ENCODE measurements around the gene TRIM62.

TRIM62 gene

DNA sequence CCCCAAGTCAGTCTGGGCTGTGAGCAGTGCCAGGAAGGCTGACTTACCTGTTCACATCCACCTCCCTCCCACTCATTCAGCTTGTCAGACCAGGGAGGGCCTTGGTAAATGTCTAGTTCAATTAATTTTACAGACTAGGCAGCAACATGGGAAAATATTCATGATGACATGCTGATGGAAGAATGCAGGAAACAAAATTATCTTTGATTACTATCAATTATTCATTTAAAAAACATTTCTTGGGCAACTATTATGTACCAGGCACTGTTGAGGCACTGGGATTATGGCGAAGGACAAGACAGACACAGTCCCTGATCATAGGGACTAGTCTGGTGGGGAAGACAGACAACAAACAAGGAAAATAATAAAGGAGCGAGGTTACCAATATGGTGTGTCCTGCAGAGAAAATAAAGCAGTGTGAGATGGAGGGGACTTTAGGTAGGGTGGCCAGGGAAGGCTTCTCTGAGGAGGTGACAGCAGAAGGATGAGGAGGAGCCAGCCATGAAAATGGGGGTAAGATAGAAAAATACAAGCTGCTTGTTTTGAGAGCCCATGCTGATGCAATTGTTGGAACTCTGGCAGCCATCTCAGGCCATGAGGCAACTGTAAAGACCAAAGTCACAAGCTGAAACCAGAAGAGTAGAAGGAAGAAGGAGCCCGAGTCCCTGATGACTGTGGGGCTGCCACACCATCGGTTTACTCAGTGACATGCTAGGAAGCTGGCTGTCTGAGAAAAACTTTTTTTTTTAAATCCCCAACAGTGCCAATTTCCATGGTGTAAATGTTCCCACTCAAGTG is 14.0 kb downstream of the TRIM62 start:
- no peak overlapping the region for H3K4me3 ChIP-seq (ENCODE audit: low read depth, low read length)
- DNase-seq (ENCODE audit: low read depth), result no peak
- TF ChIP-seq, protein P1, sequence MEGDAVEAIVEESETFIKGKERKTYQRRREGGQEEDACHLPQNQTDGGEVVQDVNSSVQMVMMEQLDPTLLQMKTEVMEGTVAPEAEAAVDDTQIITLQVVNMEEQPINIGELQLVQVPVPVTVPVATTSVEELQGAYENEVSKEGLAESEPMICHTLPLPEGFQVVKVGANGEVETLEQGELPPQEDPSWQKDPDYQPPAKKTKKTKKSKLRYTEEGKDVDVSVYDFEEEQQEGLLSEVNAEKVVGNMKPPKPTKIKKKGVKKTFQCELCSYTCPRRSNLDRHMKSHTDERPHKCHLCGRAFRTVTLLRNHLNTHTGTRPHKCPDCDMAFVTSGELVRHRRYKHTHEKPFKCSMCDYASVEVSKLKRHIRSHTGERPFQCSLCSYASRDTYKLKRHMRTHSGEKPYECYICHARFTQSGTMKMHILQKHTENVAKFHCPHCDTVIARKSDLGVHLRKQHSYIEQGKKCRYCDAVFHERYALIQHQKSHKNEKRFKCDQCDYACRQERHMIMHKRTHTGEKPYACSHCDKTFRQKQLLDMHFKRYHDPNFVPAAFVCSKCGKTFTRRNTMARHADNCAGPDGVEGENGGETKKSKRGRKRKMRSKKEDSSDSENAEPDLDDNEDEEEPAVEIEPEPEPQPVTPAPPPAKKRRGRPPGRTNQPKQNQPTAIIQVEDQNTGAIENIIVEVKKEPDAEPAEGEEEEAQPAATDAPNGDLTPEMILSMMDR (IDR thresholded peaks at IDR 0.05; ENCODE audit: control insufficient read depth, extremely low read depth, insufficient read depth), result no peak

- TF ChIP-seq, protein P1 (IDR thresholded peaks at IDR 0.05; ENCODE audit: control insufficient read depth, extremely low read depth, insufficient read depth), result no peak
- H3K4me3 ChIP-seq (ENCODE audit: low read depth, low read length), result no peak overlapping the region
- no peak for DNase-seq (ENCODE audit: low read depth)
These were observed 16.0 kb downstream of the TRIM62 start for GRCh38 chr1:33165809-33166208.

- H3K4me3 ChIP-seq (ENCODE audit: low read depth, low read length), result no peak overlapping the region
- TF ChIP-seq, protein P1 (IDR thresholded peaks at IDR 0.05; ENCODE audit: control insufficient read depth, extremely low read depth, insufficient read depth), result no peak
- no peak for DNase-seq (ENCODE audit: low read depth)
These were observed 16.6 kb downstream of the TRIM62 start for GRCh38 chr1:33165209-33165608.

DNA sequence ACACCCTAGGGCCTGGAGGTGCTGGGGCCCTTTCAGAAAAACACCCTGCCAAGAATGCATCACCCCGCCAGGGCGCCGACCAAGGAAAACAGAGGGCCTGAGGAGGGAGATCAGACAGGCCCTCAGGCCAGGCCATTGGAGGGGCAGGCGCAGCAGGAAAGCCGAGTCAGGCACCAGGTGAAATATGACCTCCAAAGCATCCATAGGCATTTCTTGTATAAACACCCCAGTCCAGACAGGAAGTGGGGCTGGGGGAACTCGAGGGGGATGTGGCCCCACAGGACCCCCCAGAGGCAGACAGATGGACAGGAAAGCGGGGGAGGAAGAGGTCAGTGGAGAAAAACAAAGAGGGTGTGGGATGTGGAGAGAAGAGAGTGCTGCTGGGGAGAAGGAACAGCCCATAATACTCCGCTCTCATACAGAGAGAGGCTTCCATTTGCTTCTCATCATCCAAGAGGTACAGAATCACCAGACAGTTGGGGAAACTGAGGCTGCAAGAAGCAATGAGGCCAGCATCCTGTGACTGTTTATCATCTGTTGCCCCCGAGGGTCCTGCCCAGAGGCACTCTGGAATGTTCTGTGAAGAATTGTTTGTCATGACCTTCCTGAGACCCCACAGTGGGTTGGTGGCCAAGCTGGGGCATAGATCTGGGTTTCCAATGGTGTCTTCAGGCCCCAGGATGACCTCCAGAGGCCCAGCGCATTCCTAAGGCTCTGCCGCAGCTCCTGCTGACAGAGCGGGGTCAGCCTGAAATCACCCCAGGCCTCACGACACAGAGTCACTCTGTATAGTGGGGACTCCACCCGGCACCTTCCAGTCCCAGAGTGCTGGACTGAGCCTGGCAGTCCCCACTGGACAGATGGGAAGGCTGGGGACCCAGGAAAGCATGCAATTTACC is 18.0 kb downstream of the TRIM62 start:
- H3K4me3 ChIP-seq (ENCODE audit: low read depth, low read length), result no peak overlapping the region
- no peak for DNase-seq (ENCODE audit: low read depth)
- TF ChIP-seq, protein P1 (IDR thresholded peaks at IDR 0.05; ENCODE audit: control insufficient read depth, extremely low read depth, insufficient read depth), result no peak

- TF ChIP-seq, protein P1 (IDR thresholded peaks at IDR 0.05; ENCODE audit: control insufficient read depth, extremely low read depth, insufficient read depth), result no peak
- no peak overlapping the region for H3K4me3 ChIP-seq (ENCODE audit: low read depth, low read length)
- DNase-seq (ENCODE audit: low read depth), result no peak
These were observed 19.7 kb downstream of the TRIM62 start for GRCh38 chr1:33162141-33162540.

- TF ChIP-seq, protein P1 (IDR thresholded peaks at IDR 0.05; ENCODE audit: control insufficient read depth, extremely low read depth, insufficient read depth), result no peak
- H3K4me3 ChIP-seq (ENCODE audit: low read depth, low read length), result no peak overlapping the region
- DNase-seq (ENCODE audit: low read depth), result no peak
These were observed 20.7 kb downstream of the TRIM62 start for GRCh38 chr1:33161061-33161681.
